NCI-H146 (cell line): ENCODE measurements around the gene NEU4.
"Not testable (repeated sequence)": the region's sequence is repeated elsewhere in the genome, so short reads cannot be mapped to it uniquely, and the experiment has no call there.

Experiments
- DNase-seq: peaks from one replicate; lab custom pipeline; 2025; lab: John Stamatoyannopoulos, UW

The NEU4 gene

DNA sequence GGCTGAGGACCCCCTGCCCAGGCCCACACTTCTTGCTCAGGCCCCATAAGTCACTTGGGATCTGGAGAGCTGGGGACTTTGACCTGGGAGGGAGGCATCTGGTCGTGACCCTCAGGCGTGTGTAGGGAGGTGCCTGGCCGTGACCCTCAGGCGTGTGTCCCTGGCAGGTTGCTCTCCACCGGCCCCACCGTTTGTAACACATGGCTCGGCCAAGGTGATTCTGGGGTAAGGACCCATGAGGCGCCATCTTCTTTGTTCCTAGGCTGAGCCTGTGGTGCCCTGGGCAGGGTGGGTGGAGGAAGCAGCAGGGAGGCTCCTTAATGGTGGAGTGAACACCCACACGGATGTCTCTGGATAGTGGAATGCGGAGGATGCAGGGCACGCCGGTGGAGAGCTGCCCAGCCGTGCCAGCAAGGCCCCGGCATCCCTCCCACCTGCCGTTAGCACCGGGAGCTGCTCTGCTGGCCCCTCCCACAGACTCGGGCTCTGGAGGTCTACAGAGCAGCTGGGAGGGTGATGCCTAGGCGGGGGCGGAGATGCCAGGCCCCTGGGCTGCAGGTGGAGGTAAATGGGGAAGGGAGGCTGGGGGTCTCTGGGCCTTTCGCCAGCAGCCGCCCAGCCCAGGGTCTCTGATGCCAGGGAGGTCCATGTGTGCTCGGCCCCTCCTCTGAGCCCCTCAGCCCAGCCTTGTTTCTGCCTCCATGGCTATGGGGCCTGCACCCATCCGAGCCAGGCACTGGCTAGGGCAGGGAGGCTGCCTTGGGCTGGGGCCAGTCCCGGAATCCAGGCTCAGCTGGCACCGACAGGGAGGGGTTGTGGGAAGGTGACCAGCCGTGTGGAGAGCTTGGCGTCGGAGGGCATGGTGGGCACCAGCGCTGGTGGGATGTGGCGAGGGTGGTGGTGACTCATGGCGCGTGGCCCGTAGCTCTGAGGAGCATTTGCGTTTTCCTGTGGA is 33.5 kb upstream of the NEU4 start:
- no peak for DNase-seq

DNA sequence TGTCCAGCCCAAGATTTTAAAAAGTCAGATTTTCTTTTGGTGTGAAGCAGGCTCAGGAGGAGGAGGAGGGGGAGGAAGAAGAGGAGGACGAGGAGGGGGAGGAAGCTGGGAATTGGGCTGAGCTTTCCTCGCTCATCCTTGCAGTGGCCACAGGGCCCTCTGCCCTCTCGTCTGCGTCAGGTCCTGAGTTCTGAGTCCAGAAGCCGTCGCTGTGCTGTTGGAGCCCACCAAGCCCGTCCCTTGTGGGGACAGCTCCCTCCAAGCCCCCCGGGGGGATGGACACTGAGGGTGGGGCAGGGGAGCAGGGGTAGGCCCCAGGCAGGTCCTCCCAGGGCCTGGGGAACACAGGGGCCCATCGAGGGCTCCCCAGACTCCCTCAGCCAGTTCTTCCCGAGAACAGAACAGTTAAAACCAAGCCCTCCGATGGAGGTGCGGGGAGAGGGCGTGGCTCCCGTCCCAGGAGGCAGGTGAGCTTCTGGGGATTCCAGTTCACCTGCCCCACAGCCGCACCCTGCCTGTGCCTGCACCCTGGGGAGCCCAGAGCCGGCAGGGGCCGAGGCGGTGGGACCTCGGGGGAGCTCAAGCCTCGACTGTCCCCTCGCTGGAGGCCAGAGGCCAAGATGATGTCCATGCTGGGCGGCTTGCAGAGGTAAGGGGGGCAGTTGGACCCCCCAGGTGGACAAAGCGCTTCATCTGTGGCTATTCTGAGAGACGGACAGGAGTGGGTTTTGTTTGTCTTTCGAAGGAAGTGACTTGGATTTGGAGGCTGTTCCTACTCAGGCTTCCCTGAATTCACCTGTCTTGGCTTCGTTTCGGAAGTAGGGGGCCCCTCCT is 32.4 kb upstream of the NEU4 start, which contains the start of gene GAL3ST2:
TSS of gene GAL3ST2 (plus strand) at position 487 of the 834 bp plus-strand sequence. CDS start at position 621, 134 bp downstream.
- DNase-seq = no peak

DNA sequence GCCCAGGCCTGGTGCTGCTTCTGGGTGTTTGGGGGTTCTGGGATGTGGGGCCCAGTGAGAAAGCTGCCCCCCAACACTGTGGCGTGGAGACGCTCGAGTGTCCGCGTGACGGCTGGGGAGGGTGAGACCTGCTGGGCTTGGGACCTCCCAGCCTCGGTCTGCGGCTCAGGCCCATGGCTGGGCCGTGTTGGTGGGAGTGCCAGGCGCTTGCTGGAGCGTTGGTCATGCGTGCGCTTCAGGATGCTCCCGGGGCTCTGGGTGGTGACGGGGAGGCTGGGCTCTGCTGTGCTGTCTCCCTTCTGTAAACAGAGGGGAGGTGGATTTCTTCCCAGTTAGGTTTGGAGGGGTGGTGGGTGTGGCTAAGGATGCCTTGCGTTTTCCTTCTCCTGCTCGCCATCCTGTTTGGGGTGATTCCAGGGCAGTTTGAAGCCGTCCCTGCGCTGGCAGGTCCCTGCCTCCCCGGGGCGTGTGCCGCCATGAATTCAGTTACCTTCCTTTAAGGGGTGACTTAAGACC is 31.8 kb upstream of the NEU4 start:
- no peak for DNase-seq

DNA sequence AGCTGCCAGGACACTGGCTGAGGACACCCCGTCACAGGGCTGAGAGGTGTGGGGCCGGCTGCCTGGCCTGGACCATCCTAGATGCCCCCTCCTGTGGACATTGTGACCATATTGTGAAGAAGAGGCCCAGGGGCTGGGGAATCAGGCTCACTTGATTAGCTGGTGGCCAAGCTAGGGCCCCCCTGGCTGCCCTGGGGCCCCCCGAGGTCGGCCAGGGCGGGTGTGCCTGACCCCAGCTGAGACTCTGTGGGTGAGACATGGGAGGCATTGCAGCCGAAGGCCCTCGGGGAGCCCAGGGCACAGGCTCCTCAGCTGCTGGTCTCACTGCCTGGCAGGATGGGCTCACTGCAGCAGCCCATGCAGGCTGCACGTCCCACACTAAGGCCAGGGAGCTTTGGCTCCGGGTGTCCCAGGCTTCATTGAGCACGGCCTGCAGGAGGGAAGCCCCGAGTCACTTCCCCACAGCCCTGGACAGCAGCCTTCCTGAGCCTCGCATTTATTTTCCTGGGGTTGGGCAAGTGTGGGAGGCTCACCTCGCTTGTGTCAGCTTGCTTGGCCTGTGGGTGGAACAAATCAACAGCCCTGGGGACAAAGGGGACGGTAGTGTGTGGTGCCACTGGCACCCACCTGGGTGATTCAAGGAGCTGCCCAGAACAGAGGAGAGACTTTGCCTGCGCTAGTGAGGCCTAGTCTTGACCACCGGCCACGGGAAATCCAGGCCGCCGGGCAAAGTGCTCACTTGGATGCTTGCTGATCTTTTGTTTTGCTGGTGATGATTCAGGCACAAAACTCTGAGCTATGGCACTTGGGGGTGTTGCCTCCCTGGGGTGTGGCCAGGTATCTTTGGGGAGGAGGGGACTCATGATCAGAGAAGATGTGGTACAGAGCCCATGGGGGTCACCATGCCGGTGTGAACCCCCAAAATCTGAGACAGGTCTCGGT is 31.0 kb upstream of the NEU4 start:
- no peak for DNase-seq

DNA sequence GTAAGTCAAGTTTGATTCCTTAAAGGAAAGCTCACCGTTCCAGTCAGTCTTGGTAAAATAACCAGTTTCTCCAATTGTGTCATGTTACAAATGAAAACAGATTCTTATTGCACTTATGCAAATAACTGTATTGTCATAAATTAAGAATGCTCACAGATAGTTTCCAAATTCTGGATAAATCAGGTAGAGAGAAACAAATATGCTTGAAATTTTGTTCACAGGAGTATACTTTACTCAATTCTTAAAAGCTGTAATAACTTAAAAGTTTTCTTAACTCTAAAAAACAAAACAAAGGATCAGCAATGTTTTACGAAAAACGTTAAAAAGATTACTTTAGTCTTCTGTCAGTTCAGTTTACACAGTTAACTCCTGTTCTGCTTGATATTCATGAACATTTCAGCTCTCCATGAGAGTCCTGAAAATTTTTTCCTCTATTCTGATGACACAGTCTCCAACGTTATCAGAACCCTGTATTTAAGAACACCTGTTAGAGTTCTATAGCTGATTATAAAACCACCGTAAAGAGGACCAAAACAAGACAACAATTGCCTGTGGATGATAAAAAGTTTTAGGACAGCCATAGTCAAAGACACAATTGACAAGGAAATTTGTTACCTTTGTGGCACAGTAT is 27.9 kb upstream of the NEU4 start:
- DNase-seq = no peak

DNA sequence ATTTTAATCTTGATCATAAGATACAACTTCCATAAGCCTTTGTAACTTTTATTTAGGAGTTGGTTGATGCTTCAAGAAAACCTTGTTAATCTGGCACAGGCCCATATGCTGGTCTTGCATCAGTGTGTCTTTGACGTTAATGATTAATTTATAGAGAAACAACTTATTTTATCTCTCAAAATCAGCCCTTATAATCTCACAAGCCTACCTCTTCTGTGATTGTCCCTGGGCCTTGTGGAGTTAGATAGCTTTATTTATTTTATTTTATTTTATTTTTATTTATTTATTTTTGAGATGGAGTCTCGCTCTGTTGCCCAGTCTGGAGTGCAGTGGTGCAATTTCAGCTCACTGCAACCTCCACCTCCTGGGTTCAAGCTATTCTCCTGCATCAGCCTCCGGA is 26.9 kb upstream of the NEU4 start:
- not testable (repeated sequence) for DNase-seq

DNA sequence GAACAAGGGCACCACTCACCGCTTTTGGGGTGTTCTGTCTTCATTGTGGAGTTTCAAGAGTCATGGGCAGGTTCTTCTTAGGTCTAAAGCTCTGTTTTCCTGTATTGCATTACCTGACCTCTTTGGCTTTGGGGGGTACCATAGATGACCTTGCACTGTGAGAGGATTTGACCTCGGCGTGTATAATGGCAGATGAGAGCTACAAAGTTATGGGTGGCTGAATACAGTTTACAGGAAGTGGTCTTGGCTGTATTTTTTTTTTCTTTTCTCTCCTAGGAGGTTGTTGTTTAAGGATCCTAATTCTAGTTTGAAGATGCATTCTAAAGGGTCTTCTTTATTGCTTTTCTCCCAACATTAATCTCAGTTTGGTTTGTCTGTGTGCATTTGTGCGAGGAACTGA is 20.9 kb upstream of the NEU4 start:
- DNase-seq = no peak

DNA sequence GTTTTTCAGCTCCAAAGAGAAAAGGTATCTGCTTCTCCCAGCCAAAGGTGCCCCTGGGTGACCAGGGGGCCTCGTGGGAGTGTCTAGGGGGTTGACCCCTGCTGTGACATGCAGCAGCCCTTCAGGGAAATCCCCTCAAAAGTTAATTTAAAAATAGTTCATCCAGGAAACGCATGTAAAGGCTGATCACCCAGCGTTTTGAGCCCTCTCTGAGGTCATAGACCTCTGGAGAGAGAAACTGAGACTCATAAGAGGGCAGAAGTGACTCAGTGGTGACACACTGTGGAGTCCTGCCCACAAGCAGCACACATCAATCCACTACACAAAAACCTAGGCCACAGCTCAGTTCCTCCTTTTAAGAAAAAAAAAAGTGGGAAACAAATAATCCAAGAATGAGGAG is 20.4 kb upstream of the NEU4 start:
- DNase-seq = no peak

DNA sequence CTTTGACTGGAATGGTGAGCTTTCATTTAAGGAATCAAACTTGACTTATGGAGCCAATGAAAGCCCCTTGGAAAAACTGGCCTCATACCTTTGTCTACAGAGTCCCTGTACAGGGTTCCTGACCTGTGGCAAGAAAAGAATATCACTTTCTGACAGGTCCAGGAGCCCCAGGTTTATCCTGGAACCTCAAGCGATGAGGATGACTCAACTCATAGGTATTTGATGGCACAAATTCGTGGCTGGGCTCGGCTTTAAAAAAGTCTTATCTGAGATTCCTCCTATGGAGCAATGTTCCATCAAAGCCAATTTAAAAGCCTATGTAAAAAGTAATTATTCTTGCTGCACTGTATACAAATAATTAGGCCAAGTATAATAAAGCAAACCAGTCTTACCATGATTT is 17.6 kb upstream of the NEU4 start:
- DNase-seq = not testable (repeated sequence)

DNA sequence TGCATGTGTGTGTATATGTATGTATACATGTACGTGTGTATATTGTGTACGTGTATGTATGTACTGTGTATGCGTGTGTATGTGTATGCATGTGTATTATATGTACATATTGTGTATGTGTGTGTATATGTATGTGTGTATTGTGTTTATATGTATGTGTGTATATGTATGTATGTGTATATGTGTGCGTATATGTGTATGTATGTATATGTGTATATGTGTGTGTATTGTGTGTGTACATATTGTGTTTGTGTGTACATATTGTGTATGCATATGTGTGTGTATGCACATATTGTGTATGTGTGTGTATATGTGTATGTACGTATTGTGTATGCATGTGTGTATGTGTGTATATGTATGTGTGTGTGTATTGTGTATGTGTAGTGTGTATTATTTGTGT is 15.6 kb upstream of the NEU4 start:
- no peak for DNase-seq

DNA sequence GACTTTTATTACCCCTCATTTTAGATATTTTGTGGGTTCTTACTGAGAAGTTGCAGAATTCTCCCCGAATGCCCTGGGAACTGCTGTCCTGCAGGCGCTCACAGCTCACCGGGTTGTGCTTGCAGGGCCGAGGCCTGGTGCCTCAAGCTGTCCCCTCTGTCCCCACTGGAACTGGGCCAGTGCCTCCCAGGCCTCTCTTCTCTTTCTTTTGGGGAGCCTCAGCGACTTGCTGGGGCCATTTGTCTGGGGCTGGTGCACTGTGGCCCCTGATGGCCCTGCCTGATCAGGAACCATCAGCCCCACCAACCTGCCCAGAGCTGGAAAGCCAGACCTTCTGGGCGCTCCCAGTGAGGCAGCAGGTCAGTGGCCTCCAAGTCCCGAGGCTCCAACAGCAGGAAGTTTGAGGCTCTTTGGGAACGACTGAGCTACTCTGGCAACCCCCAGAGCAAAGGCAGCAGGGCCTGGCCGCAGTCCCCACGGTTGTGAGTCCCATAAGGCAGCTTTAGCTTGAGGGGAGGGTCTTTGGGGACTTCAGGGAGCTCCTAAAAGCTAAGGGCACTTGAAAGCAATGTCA is 14.7 kb upstream of the NEU4 start:
- DNase-seq = no peak

DNA sequence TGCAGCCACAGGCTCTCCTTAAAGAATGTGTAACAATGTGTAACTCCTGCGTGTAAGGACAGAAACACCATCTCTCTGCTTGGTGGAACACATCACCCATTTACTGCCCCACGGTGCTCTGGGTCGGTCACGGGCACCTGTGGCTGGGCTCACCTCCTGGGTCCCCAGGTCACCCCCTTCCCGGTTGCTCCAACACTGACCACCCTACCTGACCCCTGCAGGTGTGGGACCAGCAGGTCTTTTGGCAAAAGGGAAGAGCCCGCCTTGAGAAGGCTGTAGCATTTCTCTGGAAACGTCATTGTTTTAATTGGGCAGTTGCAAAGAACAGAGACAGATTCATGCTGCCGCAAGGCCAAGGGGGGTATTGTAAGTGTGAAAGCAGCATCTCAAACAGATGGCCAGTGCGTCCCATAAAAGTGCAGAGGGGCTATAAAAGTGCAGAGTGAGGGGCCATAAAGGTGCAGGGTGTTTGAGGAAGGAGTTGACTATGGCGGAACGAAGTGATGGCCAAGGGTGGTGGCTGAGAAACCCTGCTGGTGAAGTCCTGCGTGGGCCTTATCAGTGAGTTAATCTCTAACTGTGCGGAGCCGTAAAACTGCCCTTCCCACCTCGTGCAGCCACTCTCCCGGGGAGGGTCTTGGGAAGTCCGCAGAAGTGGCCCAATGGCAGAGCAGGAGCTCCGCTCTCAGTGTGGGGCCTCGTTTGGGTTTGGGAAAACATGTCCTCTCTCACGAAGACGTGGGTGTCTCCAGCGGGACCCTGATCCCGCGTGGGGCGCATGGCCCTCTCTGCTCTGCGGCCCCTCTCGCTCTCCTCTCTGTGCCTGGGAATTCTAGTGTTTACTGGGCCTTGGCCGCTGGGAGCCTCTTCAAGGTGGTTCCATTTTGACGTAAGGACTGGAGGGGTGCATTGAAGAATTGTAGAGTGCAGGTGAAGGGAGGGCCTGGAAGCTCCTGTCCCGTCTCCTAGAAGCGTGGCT is 13.7 kb upstream of the NEU4 start:
- no peak for DNase-seq

DNA sequence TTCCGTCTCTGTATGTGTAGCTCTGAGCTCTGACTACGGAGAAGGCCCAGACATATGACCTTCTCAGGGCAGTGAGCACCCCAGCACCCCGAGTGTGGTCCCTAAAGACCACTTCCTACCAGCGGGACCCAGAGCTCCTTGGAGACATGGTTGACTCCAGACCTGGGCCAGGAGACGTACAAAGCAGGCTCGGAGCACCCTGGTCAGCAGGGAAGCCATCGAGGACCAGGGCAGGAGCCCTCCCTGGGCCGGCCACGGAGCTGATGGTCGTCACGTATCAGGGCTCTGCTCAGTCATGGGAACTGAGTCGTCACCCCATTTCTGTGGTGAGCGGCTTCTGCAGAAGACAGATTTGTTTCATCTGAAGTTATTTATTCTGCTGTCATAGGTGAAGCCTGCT is 12.8 kb upstream of the NEU4 start:
- no peak for DNase-seq

DNA sequence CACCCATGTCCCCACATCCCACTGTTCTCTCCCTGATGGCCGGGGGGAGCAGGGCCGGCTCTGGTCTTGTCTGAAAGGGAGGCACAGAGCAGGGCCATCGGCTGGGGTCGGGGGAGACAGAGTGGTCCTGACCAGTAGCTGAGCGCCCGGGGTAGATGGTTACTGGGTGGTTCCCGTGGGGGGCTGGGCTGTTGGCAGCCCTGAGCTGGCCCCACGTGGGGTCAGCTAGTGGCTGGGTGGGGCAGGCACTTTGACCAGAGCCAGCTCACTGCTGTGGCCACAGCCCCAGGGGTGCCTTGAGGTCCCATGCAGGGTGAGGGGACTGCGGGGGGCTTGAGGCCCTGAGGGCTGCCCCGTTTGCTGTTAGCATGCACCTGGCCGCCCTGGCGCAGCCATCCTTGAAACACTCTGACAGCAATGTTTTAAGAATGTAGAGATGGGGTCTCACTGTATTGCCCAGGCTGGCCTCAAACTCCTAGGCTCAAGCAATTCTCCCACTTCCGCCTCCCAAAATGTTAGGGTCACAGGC is 12.3 kb upstream of the NEU4 start:
- no peak for DNase-seq

DNA sequence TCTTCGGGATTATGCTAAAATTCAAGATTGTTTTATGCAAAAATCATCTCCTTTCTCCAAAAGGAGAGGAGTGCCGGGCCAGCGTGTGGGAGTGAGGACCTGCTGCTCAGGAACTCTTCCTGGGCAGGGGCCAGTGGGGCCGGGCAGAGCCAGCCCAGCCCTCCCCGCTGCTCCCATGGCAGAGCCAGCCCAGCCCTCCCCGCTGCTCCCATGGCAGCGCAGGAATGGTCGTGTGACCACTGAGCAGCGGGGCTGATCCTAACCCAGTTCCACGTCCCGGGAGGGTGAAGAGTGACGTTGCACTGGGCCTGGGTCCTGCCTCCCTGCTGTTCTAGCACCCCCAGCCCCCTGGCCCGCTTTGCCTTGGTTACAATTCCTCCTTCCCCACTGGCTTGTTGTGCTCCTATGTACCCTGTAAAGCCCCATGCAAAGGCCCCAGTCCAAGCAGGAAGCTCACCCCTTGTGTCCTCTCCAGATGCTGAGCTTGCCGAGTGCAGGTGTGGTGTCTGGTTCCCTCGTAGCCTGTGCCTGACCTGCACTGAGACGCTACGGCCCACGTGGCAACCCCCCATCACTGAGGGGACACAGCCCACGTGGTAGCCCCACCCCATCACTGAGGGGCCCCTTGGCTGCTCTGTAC is 11.4 kb upstream of the NEU4 start:
- no peak for DNase-seq

DNA sequence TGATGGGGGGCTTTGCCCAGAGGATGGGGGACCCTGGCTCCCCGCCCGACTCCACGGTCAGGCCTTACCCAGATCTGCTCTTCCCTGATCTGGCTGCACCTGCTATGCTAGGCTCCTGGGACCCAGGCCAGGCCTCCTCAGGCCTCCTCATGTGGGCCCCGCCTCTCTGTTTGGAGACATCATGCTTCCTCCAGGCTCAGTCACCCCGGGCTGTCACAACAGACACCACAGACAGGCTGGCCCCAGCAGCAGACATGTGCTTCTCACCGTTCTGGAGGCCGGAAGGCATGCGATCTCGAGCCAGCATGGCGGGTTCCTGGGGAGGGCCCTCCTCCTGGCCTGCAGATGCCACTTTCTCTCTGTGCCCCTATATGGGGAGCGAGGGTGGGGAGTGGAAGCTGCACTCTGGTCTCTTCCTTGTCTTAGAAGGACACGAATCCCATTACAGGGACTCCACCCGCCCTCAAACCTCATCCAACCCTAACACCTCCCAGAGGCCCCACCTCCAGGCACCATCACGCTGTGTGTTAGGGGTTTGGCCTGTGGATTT is 10.8 kb upstream of the NEU4 start:
- no peak for DNase-seq

DNA sequence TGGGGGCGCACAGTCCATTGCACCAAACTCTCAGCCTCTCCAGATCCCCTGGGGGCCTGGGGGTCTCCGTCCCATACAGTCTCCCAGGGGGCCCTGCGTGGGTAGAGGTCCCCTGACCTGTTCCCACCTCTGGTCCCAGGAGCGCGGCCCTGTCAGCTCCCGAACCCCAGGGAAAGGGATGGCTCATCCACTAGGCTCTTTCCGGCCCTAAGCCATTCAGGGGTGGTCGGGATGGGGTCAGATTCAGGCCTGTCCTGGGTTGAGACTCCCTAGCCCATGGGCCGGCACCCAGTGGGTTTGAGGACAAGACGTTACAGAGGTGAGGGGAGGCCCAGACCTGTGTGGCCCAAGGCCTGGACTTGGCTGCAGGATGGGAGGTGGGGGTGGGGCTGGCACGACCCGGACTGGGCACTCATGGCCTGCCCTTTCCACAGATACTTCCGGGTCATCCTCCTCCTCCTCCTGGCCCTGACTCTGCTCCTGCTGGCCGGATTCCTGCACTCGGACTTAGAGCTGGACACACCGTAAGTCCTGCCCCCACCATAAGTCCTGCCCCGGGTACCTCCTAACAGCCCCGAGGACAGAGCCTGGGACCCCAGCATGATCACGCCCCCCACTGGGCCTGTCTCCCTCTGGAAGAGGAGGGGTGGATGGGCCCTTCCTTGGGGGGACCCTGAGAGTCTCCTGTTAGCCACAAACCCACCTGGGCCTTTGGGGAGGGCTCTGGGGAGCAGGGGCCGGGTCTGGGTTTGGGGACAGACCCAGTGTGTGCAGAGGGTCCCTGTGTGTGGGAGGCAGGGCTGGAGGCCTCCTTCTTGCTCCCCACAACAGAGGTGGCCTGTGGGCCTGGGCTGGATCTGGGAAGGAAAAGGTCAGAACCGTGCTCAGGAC is 10.1 kb upstream of the NEU4 start:
- no peak for DNase-seq
